HG02759 (cell line): Measurements from ENCODE around the gene OR10J1.
"Not testable (repeated sequence)": the region's sequence is repeated elsewhere in the genome, so short reads cannot be mapped to it uniquely, and the experiment has no call there.

ENCODE experiments used
- ATAC-seq: cut with Tn5 transposase; IDR thresholded peaks from one replicate; pipeline ENCODE4 v1.9.1; 2021; ENCODE audit warnings: mild to moderate bottlenecking, moderate library complexity; ENCODE audit not compliant: unreplicated experiment

Gene OR10J1

GRCh38 chr1:159439422-159439821 lies at the start of gene OR10J1:
TSS of gene OR10J1 (plus strand) at chr1:159439722. CDS start at chr1:159439792, 70 bp downstream.
- ATAC-seq: no peak

GRCh38 chr1:159406821-159407220 lies 32.7 kb upstream of the OR10J1 start:
- no peak for ATAC-seq

GRCh38 chr1:159408862-159409400 lies 30.6 kb upstream of the OR10J1 start:
- no peak for ATAC-seq

- ATAC-seq: no peak
Observed at GRCh38 chr1:159421821-159422220, 17.7 kb upstream of the OR10J1 start.

- no peak for ATAC-seq
Observed at GRCh38 chr1:159428536-159428935, 11.0 kb upstream of the OR10J1 start.

GRCh38 chr1:159429074-159429861 lies 10.3 kb upstream of the OR10J1 start:
- ATAC-seq: no peak

- ATAC-seq: no peak
Observed at GRCh38 chr1:159430985-159431384, 8.5 kb upstream of the OR10J1 start.

- no peak for ATAC-seq
Observed at GRCh38 chr1:159431904-159432303, 7.6 kb upstream of the OR10J1 start, which contains the start of gene OR10J4. TSS of gene OR10J4 (plus strand) at chr1:159432204.

- no peak for ATAC-seq
Observed at GRCh38 chr1:159436469-159436868, 3.1 kb upstream of the OR10J1 start.

GRCh38 chr1:159441360-159441759 lies 1.8 kb downstream of the OR10J1 start:
- no peak for ATAC-seq

GRCh38 chr1:159442428-159442827 lies 2.9 kb downstream of the OR10J1 start:
- no peak for ATAC-seq

- ATAC-seq: no peak
Observed at GRCh38 chr1:159443066-159443750, 3.7 kb downstream of the OR10J1 start.

- ATAC-seq: no peak
Observed at GRCh38 chr1:159444511-159444910, 5.0 kb downstream of the OR10J1 start.

GRCh38 chr1:159448181-159448580 lies 8.7 kb downstream of the OR10J1 start:
- ATAC-seq: no peak

GRCh38 chr1:159449605-159450004 lies 10.1 kb downstream of the OR10J1 start:
- ATAC-seq: not testable (repeated sequence)

- ATAC-seq: no peak
Observed at GRCh38 chr1:159459551-159459950, 20.0 kb downstream of the OR10J1 start.

- no peak for ATAC-seq
Observed at GRCh38 chr1:159465191-159465603, 25.7 kb downstream of the OR10J1 start.

GRCh38 chr1:159468321-159468720 lies 28.8 kb downstream of the OR10J1 start:
- no peak for ATAC-seq

- ATAC-seq: no peak
Observed at GRCh38 chr1:159469921-159470533, 30.5 kb downstream of the OR10J1 start.

- ATAC-seq: no peak
Observed at GRCh38 chr1:159473335-159473734, 33.8 kb downstream of the OR10J1 start.

GRCh38 chr1:159474926-159475325 lies 35.4 kb downstream of the OR10J1 start:
- ATAC-seq: no peak
